ENCODE measurements around the gene MED13.

DNA sequence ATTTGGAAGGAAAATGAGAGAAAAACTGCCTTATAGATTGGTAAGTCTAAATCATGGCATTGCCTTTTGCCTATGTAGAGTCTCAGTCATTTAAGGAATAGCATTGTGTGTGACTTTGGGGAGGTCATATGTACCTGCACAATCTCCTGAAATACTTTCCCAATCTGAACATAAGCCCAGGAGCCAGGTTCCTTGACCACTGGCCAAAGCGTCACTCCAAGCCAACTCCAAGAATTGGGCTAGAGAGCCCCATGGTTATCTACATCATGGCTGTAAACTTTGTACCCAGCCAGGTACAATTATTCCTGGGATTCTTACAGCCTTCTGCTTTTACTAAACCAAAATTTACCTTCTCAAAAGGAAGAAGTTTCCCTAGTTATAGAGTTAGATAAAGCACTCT is 40.8 kb upstream of the MED13 start:
- TF ChIP-seq, protein P1, sequence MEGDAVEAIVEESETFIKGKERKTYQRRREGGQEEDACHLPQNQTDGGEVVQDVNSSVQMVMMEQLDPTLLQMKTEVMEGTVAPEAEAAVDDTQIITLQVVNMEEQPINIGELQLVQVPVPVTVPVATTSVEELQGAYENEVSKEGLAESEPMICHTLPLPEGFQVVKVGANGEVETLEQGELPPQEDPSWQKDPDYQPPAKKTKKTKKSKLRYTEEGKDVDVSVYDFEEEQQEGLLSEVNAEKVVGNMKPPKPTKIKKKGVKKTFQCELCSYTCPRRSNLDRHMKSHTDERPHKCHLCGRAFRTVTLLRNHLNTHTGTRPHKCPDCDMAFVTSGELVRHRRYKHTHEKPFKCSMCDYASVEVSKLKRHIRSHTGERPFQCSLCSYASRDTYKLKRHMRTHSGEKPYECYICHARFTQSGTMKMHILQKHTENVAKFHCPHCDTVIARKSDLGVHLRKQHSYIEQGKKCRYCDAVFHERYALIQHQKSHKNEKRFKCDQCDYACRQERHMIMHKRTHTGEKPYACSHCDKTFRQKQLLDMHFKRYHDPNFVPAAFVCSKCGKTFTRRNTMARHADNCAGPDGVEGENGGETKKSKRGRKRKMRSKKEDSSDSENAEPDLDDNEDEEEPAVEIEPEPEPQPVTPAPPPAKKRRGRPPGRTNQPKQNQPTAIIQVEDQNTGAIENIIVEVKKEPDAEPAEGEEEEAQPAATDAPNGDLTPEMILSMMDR (IDR thresholded peaks at IDR 0.05) = no peak
- no peak for TF ChIP-seq POLR2A (IDR thresholded peaks at IDR 0.05)

Measured in uterus (tissue), 2 donors.